Measurements from ENCODE around the gene PGGHG. TPM values are rescaled to one million over a fixed set of nuclear protein-coding genes. Genes with fewer than 3 reads are reported as not detected.

The PGGHG gene
- polyA plus RNA-seq, 1 donor from 2014 or later, result 2.1 TPM

- no peak for TF ChIP-seq REST (IDR thresholded peaks at IDR 0.05; ENCODE audit: borderline replicate concordance)
- no peak for TF ChIP-seq EP300 (conservative IDR thresholded peaks at IDR 0.05; ENCODE audit: poor library complexity, severe bottlenecking)
- TF ChIP-seq SMC3 (conservative IDR thresholded peaks at IDR 0.05; ENCODE audit: poor library complexity), result no peak
- TF ChIP-seq EZH2 (IDR thresholded peaks at IDR 0.05; ENCODE audit: borderline replicate concordance, insufficient read depth, low read length, poor library complexity, severe bottlenecking), result no peak
- TF ChIP-seq, protein P1, sequence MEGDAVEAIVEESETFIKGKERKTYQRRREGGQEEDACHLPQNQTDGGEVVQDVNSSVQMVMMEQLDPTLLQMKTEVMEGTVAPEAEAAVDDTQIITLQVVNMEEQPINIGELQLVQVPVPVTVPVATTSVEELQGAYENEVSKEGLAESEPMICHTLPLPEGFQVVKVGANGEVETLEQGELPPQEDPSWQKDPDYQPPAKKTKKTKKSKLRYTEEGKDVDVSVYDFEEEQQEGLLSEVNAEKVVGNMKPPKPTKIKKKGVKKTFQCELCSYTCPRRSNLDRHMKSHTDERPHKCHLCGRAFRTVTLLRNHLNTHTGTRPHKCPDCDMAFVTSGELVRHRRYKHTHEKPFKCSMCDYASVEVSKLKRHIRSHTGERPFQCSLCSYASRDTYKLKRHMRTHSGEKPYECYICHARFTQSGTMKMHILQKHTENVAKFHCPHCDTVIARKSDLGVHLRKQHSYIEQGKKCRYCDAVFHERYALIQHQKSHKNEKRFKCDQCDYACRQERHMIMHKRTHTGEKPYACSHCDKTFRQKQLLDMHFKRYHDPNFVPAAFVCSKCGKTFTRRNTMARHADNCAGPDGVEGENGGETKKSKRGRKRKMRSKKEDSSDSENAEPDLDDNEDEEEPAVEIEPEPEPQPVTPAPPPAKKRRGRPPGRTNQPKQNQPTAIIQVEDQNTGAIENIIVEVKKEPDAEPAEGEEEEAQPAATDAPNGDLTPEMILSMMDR (IDR thresholded peaks at IDR 0.05; ENCODE audit: poor library complexity, severe bottlenecking), result no peak
- Histone ChIP-seq H3K9ac (ENCODE audit: low read length) (no peak overlapping the region), H3K9me3 (ENCODE audit: low read length) (no peaks in the 10 kb centered on the region), H3K27ac (ENCODE audit: low read length) (no peak overlapping the region), H3F3A (ENCODE audit: insufficient read depth, low read length, poor library complexity, severe bottlenecking) (no peaks in the 10 kb centered on the region), H4K20me1 (ENCODE audit: insufficient read depth) (no peaks in the 10 kb centered on the region), H3K4me3 (ENCODE audit: low read length) (no peak overlapping the region), H3K27me3 (ENCODE audit: insufficient read depth, low read depth, low read length) (no peaks in the 10 kb centered on the region), H3K36me3 (ENCODE audit: insufficient read depth, low read length) (no peaks in the 10 kb centered on the region), H3K4me2 (ENCODE audit: low read length) (no peak overlapping the region), H3K9me2 (ENCODE audit: insufficient read depth, low read length) (no peaks in the 10 kb centered on the region), H3K79me2 (replicated peaks; ENCODE audit: insufficient read depth, low read length) (no peaks in the 10 kb centered on the region), H2AFZ (ENCODE audit: low read depth, low read length) (no peak overlapping the region)
These were observed 9.6 kb upstream of the PGGHG start for GRCh38 chr11:279040-279965.

- no peak overlapping the region for H2AFZ ChIP-seq (ENCODE audit: low read depth, low read length)
These were observed 8.8 kb upstream of the PGGHG start for GRCh38 chr11:279966-280705.

More at GRCh38 chr11:279966-280705, 8.8 kb upstream of the PGGHG start:
- H3K27me3 ChIP-seq (ENCODE audit: insufficient read depth, low read depth, low read length), result no peaks in the 10 kb centered on the region
- H3F3A ChIP-seq (ENCODE audit: insufficient read depth, low read length, poor library complexity, severe bottlenecking), result no peaks in the 10 kb centered on the region
- H3K9ac ChIP-seq (ENCODE audit: low read length), result no peak overlapping the region
- H3K9me2 ChIP-seq (ENCODE audit: insufficient read depth, low read length), result no peaks in the 10 kb centered on the region
- TF ChIP-seq MXI1 (conservative IDR thresholded peaks at IDR 0.05; ENCODE audit: poor library complexity, severe bottlenecking) (no peak), EZH2 (IDR thresholded peaks at IDR 0.05; ENCODE audit: borderline replicate concordance, insufficient read depth, low read length, poor library complexity, severe bottlenecking) (no peak), SMC3 (conservative IDR thresholded peaks at IDR 0.05; ENCODE audit: poor library complexity) (no peak), TAF1 (IDR thresholded peaks at IDR 0.05; ENCODE audit: low read depth) (no peak), EP300 (conservative IDR thresholded peaks at IDR 0.05; ENCODE audit: poor library complexity, severe bottlenecking) (no peak), POLR2AphosphoS5 (IDR thresholded peaks at IDR 0.05) (no peak), RAD21 (conservative IDR thresholded peaks at IDR 0.05) (no peak), REST (IDR thresholded peaks at IDR 0.05; ENCODE audit: borderline replicate concordance) (no peak)
- TF ChIP-seq, protein P1 (IDR thresholded peaks at IDR 0.05; ENCODE audit: poor library complexity, severe bottlenecking), result no peak
- no peaks in the 10 kb centered on the region for H3K36me3 ChIP-seq (ENCODE audit: insufficient read depth, low read length)
- H3K79me2 ChIP-seq (replicated peaks; ENCODE audit: insufficient read depth, low read length), result no peaks in the 10 kb centered on the region
- H3K27ac ChIP-seq (ENCODE audit: low read length), result no peak overlapping the region
- no peaks in the 10 kb centered on the region for H4K20me1 ChIP-seq (ENCODE audit: insufficient read depth)
- no peak overlapping the region for H3K4me2 ChIP-seq (ENCODE audit: low read length)
- no peaks in the 10 kb centered on the region for H3K9me3 ChIP-seq (ENCODE audit: low read length)
- no peak overlapping the region for H3K4me3 ChIP-seq (ENCODE audit: low read length)

Measured in neural cell (in vitro differentiated cells).